CD14-positive monocyte (primary cell): ENCODE measurements around the gene LCLAT1. TPM values are rescaled to one million over a fixed set of nuclear protein-coding genes. Genes with fewer than 3 reads are reported as not detected.

Source experiments
- DNase-seq, 3 donors: peaks; one replicate each; pipeline ENCODE4 v3.0.0-alpha.2; 2011 to 2022
- H2AFZ ChIP-seq: 2 replicates; pipeline ENCODE4 v1.6.0; 2012; ENCODE audit warnings: mild to moderate bottlenecking, low read depth, low read length, inconsistent platforms; ENCODE audit not compliant: insufficient read depth, poor library complexity, severe bottlenecking
- H3K27ac ChIP-seq, 2 donors: 1 replicate in 1 of 2; 2 replicates in 1 of 2; pipeline ENCODE4 v1.5.1; 2012 to 2013; ENCODE audit warnings: low read length in 2 of 2, control low read depth in 1 of 2, inconsistent platforms in 1 of 2, low read depth in 1 of 2, mild to moderate bottlenecking in 1 of 2
- H3K27me3 ChIP-seq, 2 donors: one replicate each; pipeline versions ENCODE4 v1.6.0 to v1.6.1; 2011 to 2013; ENCODE audit warnings: low read length in 2 of 2; ENCODE audit not compliant: control insufficient read depth in 2 of 2, insufficient read depth in 2 of 2
- H3K36me3 ChIP-seq, 2 donors: replicated peaks in 1 of 2; 1 replicate in 1 of 2; 2 replicates in 1 of 2; pipeline versions ENCODE4 v1.5.1 to v1.6.1; 2012 to 2013; ENCODE audit warnings: low read length in 2 of 2, control low read depth in 1 of 2, inconsistent platforms in 1 of 2, mild to moderate bottlenecking in 1 of 2; ENCODE audit not compliant: insufficient read depth in 2 of 2, control insufficient read depth in 1 of 2
- H3K4me1 ChIP-seq, 2 donors: 1 replicate in 1 of 2; 2 replicates in 1 of 2; pipeline versions ENCODE4 v1.5.1 to v1.6.1; 2012 to 2013; ENCODE audit warnings: low read length in 2 of 2, control low read depth in 1 of 2, inconsistent platforms in 1 of 2, mild to moderate bottlenecking in 1 of 2, moderate library complexity in 1 of 2; ENCODE audit not compliant: insufficient read depth in 2 of 2, control insufficient read depth in 1 of 2
- H3K4me2 ChIP-seq: replicated peaks from 2 replicates; pipeline ENCODE3; 2012; ENCODE audit warnings: low read length, moderate library complexity, mild to moderate bottlenecking; ENCODE audit not compliant: poor library complexity, severe bottlenecking; ENCODE audit errors: extremely low read depth
- H3K4me3 ChIP-seq, 3 experiments: fragments of 200-600 bp in 1 of 3; sonication (generic) in 1 of 3; replicated peaks in 1 of 3; 1 replicate in 2 of 3; 2 replicates in 1 of 3; pipeline ENCODE4 v1.5.1; 2011 to 2013; ENCODE audit warnings: low read length in 3 of 3, mild to moderate bottlenecking in 3 of 3, control low read depth in 2 of 3, low read depth in 2 of 3, inconsistent platforms in 1 of 3, moderate library complexity in 1 of 3
- H3K79me2 ChIP-seq: 2 replicates; pipeline ENCODE4 v1.6.0; 2012; ENCODE audit warnings: mild to moderate bottlenecking, control low read depth, inconsistent platforms, low read length, moderate library complexity; ENCODE audit not compliant: insufficient read depth
- H3K9ac ChIP-seq: 2 replicates; pipeline ENCODE4 v1.6.0; 2017; ENCODE audit warnings: low read length, mild to moderate bottlenecking; ENCODE audit not compliant: insufficient read depth, poor library complexity, severe bottlenecking
- H3K9me3 ChIP-seq, 2 donors: replicated peaks in 1 of 2; 1 replicate in 1 of 2; 2 replicates in 1 of 2; pipeline versions ENCODE4 v1.5.1 to v1.6.1; 2012 to 2013; ENCODE audit warnings: low read length in 2 of 2, control low read depth in 1 of 2; ENCODE audit not compliant: control insufficient read depth in 1 of 2, insufficient read depth in 1 of 2
- H4K20me1 ChIP-seq: 2 replicates; pipeline ENCODE4 v1.6.0; 2012; ENCODE audit warnings: mild to moderate bottlenecking, low read length, control low read depth, moderate library complexity; ENCODE audit not compliant: insufficient read depth
- H3K27ac Mint-ChIP-seq, 7 donors: one replicate each; pipeline ENCODE4 v1.8.0; 2020; ENCODE audit warnings: mild to moderate bottlenecking in 7 of 7, mixed read lengths in 7 of 7, moderate library complexity in 6 of 7, inconsistent platforms in 2 of 7
- H3K27me3 Mint-ChIP-seq, 3 donors: one replicate each; pipeline ENCODE4 v1.8.0; 2021 to 2022; ENCODE audit warnings: low read depth in 3 of 3, mild to moderate bottlenecking in 3 of 3, mixed read lengths in 3 of 3, moderate library complexity in 3 of 3, inconsistent platforms in 1 of 3
- H3K36me3 Mint-ChIP-seq, 2 donors: one replicate each; pipeline ENCODE4 v1.8.0; 2020; ENCODE audit warnings: mixed read lengths in 2 of 2, inconsistent platforms in 1 of 2, mild to moderate bottlenecking in 1 of 2
- H3K4me1 Mint-ChIP-seq: one replicate; pipeline ENCODE4 v1.8.0; 2020; ENCODE audit warnings: mild to moderate bottlenecking, mixed read lengths
- H3K4me3 Mint-ChIP-seq, 2 donors: one replicate each; pipeline ENCODE4 v1.8.0; 2020; ENCODE audit warnings: mild to moderate bottlenecking in 2 of 2, mixed read lengths in 2 of 2, moderate library complexity in 1 of 2
- H3K9me3 Mint-ChIP-seq, 7 donors: one replicate each; pipeline ENCODE4 v1.8.0; 2020 to 2022; ENCODE audit warnings: mixed read lengths in 7 of 7, mild to moderate bottlenecking in 6 of 7, moderate library complexity in 6 of 7, inconsistent platforms in 2 of 7
- CTCF ChIP-seq: fragments of 200-600 bp; IDR thresholded peaks from one replicate; pipeline ENCODE4 v1.8.0; 2022; ENCODE audit warnings: antibody characterized with exemption, mild to moderate bottlenecking
- WGBS: methylation state at CpG from one replicate; pipeline ENCODE4 v1.1.5; 2013; ENCODE audit warnings: missing lambda C conversion rate; ENCODE audit not compliant: insufficient coverage; 5-methylcytosine and 5-hydroxymethylcytosine counted together
- intact Hi-C, 2 donors: fragments of 100-400 bp; cut with micrococcal nuclease; formaldehyde crosslinking; loops; one replicate each; pipeline versions ENCODE4 v1.15.0 to v1.15.1; 2023
- polyA plus RNA-seq, 3 donors: library from polyadenylated mRNA; depleted of rRNA in 1 of 3; unstranded in 2 of 3; stranded (reverse) in 1 of 3; fragments of 300-500 nt in 2 of 3; fragments of >200 nt in 1 of 3; fragmentation: Illumina TruSeq in 2 of 3; gene quantifications; 1 replicate in 2 of 3; 2 replicates in 1 of 3; pipeline ENCODE4 v1.2.3, GENCODE V29; 2012 to 2021

LCLAT1 gene
- polyA plus RNA-seq, 3 donors: 1.2 to 5.7 (median 1.3) TPM

- no peak overlapping the region for H3K4me3 ChIP-seq
- no peaks in the 10 kb centered on the region for H3K4me1 ChIP-seq
- Mint-ChIP-seq H3K4me3 (no peak overlapping the region), H3K27me3 (no peaks in the 10 kb centered on the region), H3K27ac (no peak overlapping the region), H3K36me3 (peaks cover 15 to 28% of the 10 kb centered on the region in 2 donors), H3K4me1 (no peaks in the 10 kb centered on the region), H3K9me3 (peaks cover 25 to 44% (median 37%) of the 10 kb centered on the region in 7 donors)
- WGBS: no CpG with 5 or more reads among the region's 2 CpGs
- no peak overlapping the region for H3K4me2 ChIP-seq
- no peaks in the 10 kb centered on the region for H3K27me3 ChIP-seq
- no peak for DNase-seq
- TF ChIP-seq CTCF: no peak
- H3K27ac ChIP-seq: no peak overlapping the region
- H3K9me3 ChIP-seq: peaks cover 18 to 29% of the 10 kb centered on the region in 2 donors
- intact Hi-C loops: no loop called here
- H3K79me2 ChIP-seq: no peaks in the 10 kb centered on the region
- no peaks in the 10 kb centered on the region for H4K20me1 ChIP-seq
- H3K9ac ChIP-seq: no peak overlapping the region
- peaks cover 0 to 10% of the 10 kb centered on the region in 2 donors for H3K36me3 ChIP-seq
- no peak overlapping the region for H2AFZ ChIP-seq
These were observed 75.4 kb downstream of the LCLAT1 start for GRCh38 chr2:30522421-30522820.

- Histone ChIP-seq H3K79me2 (no peaks in the 10 kb centered on the region), H3K4me2 (no peak overlapping the region), H4K20me1 (no peaks in the 10 kb centered on the region), H2AFZ (no peak overlapping the region), H3K27ac (no peak overlapping the region), H3K9ac (no peak overlapping the region), H3K4me1 (no peaks in the 10 kb centered on the region), H3K4me3 (no peak overlapping the region), H3K27me3 (no peaks in the 10 kb centered on the region), H3K36me3 (no peaks in the 10 kb centered on the region), H3K9me3 (no peaks in the 10 kb centered on the region)
- H3K27me3 Mint-ChIP-seq: no peaks in the 10 kb centered on the region
- WGBS: 100% methylated on average over 1 of the region's 2 CpGs
- intact Hi-C loops: no loop called here
- H3K4me3 Mint-ChIP-seq: no peak overlapping the region
- no peak overlapping the region for H3K27ac Mint-ChIP-seq
- TF ChIP-seq CTCF: no peak
- DNase-seq: no peak
- H3K4me1 Mint-ChIP-seq: no peaks in the 10 kb centered on the region
- peaks cover 6 to 11% of the 10 kb centered on the region in 2 donors for H3K36me3 Mint-ChIP-seq
- peaks cover 5 to 19% (median 12%) of the 10 kb centered on the region in 7 donors for H3K9me3 Mint-ChIP-seq
These were observed 80.4 kb downstream of the LCLAT1 start for GRCh38 chr2:30527411-30527810.
